ENCODE results near the gene SMAP1.

GRCh38 chr6:70844301-70844700 lies 176.6 kb downstream of the SMAP1 start:
- TF ChIP-seq CTCF (IDR thresholded peaks at IDR 0.05) (no peak), POLR2A (IDR thresholded peaks at IDR 0.05) (no peak), POLR2AphosphoS5 (IDR thresholded peaks at IDR 0.05) (no peak)

Measured in prostate gland (tissue), 2 donors.